Adrenal gland (tissue), 5 donors: ENCODE results near the gene ZNF780B.

Experiments
- POLR2A ChIP-seq, 2 donors: fragments of 450-650 bp; IDR thresholded peaks; one replicate each; pipeline ENCODE4 v1.6.1; 2017; ENCODE audit warnings: antibody characterized with exemption in 2 of 2, mild to moderate bottlenecking in 2 of 2, moderate library complexity in 1 of 2
- TF ChIP-seq, protein P1 (sequence below), 6 experiments: fragments of 450-650 bp in 4 of 6; fragments of 200-600 bp in 2 of 6; sonication (generic) in 1 of 6; IDR thresholded peaks; 1 replicate in 5 of 6; 2 replicates in 1 of 6; pipeline versions ENCODE4 v1.5.1 to v1.8.0; 2016 to 2021; ENCODE audit warnings: antibody characterized with exemption in 6 of 6, mild to moderate bottlenecking in 2 of 6, moderate library complexity in 1 of 6
- donor health status: DM: no; HTN: no; CAD: no.

- no peak for TF ChIP-seq POLR2A (IDR thresholded peaks at IDR 0.05)
- TF ChIP-seq, protein P1, sequence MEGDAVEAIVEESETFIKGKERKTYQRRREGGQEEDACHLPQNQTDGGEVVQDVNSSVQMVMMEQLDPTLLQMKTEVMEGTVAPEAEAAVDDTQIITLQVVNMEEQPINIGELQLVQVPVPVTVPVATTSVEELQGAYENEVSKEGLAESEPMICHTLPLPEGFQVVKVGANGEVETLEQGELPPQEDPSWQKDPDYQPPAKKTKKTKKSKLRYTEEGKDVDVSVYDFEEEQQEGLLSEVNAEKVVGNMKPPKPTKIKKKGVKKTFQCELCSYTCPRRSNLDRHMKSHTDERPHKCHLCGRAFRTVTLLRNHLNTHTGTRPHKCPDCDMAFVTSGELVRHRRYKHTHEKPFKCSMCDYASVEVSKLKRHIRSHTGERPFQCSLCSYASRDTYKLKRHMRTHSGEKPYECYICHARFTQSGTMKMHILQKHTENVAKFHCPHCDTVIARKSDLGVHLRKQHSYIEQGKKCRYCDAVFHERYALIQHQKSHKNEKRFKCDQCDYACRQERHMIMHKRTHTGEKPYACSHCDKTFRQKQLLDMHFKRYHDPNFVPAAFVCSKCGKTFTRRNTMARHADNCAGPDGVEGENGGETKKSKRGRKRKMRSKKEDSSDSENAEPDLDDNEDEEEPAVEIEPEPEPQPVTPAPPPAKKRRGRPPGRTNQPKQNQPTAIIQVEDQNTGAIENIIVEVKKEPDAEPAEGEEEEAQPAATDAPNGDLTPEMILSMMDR (IDR thresholded peaks at IDR 0.05): no peak
Measured at GRCh38 chr19:40006273-40006691, 49.7 kb downstream of the ZNF780B start.
